ENCODE measurements around the gene PLEKHF1. TPM values are rescaled to one million over a fixed set of nuclear protein-coding genes. Genes with fewer than 3 reads are reported as not detected.
"Not testable (repeated sequence)": the region's sequence is repeated elsewhere in the genome, so short reads cannot be mapped to it uniquely, and the experiment has no call there.

The PLEKHF1 gene
- total RNA-seq, 2 donors from 2014 or later = 32.4 to 86.3 TPM

DNA sequence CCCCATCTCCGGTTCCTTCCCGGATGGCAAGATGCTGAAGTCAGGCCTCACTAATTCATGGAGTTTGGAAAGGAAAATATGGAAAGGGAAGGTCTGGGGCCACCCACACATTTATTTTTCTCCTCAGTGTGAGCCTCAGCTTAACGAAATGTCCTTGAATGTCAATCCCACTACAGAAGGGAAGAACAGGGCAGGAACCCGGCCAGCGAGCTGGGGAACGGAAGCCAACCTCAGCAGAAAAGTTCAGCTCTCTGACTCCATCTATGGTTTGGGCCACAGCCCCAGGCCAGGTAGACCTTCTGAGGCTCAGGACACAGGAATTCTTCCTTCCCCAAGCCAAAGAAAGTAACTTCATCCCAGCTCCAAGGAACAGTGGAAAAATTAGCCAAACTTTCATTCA is 41.4 kb downstream of the PLEKHF1 start:
- Histone ChIP-seq H3K27ac (no peak overlapping the region), H3K4me3 (no peak overlapping the region), H3K4me1 (peaks cover 0 to 20% of the 10 kb centered on the region in 2 donors), H3K36me3 (peaks cover 47% of the 10 kb centered on the region), H3K27me3 (no peaks in the 10 kb centered on the region), H3K9me3 (no peaks in the 10 kb centered on the region)
- TF ChIP-seq, protein P1, sequence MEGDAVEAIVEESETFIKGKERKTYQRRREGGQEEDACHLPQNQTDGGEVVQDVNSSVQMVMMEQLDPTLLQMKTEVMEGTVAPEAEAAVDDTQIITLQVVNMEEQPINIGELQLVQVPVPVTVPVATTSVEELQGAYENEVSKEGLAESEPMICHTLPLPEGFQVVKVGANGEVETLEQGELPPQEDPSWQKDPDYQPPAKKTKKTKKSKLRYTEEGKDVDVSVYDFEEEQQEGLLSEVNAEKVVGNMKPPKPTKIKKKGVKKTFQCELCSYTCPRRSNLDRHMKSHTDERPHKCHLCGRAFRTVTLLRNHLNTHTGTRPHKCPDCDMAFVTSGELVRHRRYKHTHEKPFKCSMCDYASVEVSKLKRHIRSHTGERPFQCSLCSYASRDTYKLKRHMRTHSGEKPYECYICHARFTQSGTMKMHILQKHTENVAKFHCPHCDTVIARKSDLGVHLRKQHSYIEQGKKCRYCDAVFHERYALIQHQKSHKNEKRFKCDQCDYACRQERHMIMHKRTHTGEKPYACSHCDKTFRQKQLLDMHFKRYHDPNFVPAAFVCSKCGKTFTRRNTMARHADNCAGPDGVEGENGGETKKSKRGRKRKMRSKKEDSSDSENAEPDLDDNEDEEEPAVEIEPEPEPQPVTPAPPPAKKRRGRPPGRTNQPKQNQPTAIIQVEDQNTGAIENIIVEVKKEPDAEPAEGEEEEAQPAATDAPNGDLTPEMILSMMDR (IDR thresholded peaks at IDR 0.05) = no peak
- DNase-seq (ENCODE audit: low spot score) = no peak

DNA sequence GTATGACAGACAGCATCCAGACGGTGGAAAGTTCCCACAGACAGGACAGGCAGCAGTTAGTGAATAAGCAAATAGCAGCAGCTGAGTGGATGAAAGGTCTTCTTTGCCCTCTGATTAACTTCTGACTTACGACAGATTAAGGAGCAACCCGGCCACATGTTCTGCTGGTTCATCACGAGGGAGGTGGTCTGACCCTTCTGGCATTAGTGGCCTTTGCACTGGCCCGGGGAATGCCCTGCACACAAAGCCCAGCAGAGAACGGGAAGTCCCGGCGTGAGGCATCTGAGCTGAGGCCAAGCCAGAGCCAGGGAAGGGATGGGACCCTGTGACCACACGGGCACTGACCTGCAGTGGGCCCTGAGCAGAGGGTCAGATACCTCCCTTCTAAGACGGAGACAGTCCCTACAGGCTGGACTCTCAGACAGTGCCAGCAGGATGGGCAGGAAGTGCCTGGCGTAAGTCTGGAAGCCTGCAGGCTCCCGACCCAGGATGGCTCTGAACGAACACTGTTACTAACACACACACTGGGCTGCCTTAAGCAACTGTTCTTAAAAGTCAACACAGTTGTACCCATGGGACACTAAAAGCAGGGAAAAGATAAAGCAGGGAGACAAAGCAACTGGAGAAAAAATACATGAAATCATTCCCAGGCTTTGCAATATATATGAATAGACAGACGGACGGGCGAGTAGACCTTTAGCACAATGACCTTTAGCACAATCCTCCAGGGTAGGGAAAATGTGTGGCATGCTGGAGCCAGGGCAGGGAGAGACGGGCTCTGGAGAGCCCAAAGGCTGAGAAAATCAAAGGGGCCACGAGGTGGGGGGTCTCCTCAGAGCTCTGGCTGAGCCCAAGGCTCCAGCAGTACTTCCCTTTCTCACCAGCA is 43.5 kb downstream of the PLEKHF1 start:
- Histone ChIP-seq H3K27ac (peak overlapping the region; percentile 44 to 61), H3K27me3 (no peaks in the 10 kb centered on the region), H3K4me3 (no peak overlapping the region), H3K36me3 (peaks cover 33% of the 10 kb centered on the region), H3K9me3 (no peaks in the 10 kb centered on the region), H3K4me1 (peaks cover 0 to 30% of the 10 kb centered on the region in 2 donors)
- TF ChIP-seq, protein P1 (IDR thresholded peaks at IDR 0.05) = no peak
- DNase-seq (ENCODE audit: low spot score) = peak; percentile 66

DNA sequence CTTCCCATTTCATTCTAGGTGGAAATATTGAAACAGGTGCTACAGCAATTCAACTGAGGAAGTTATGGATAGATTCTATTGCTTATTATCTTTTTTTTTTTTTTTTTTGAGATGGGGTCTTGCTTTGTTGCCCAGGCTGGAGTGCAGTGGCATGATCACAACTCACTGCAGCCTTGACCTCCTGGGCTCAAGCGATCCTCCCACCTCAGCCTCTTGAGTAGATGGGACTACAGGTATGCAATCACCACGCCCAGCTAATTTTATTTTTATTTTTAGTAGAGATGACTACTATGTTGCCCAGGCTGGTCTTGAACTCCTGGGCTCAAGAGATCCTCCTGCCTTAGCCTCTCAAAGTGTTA is 44.2 kb downstream of the PLEKHF1 start:
- not testable (repeated sequence) for H3K9me3 ChIP-seq; H3K27me3 ChIP-seq; DNase-seq (ENCODE audit: low spot score); H3K4me3 ChIP-seq
- Histone ChIP-seq H3K4me1 (peaks cover 0 to 36% of the 10 kb centered on the region in 2 donors), H3K36me3 (peaks cover 27% of the 10 kb centered on the region), H3K27ac (peak overlapping the region; percentile 44 to 61)

DNA sequence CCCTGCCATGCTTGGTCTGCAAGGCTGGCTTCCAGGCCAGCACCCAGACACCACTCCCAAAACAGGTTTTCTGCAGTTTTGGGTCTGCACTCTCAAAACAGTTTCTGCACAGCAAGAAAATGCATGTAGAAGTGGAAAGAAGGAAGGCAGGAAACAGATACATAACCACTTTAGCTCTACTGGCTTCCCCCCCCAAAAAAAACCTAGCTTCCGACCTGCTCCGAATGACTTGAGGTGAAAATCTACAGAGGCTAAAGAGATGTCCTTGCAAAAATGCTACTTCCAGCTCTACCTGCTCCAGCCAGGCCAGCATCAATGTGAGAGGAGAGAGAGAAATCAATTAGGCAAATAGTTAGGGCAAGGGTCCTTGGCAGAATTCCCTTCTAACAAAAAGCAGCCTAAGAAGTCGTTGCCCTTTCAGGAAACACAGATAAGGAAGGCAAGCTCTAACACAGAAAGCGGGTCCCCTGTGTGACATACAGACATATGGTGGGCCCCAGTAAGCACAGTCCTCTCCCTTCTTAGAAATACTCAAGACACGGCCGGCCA is 46.4 kb downstream of the PLEKHF1 start:
- no peaks in the 10 kb centered on the region for H3K27me3 ChIP-seq
- no peak overlapping the region for H3K27ac ChIP-seq
- peaks cover 0 to 50% of the 10 kb centered on the region in 2 donors for H3K4me1 ChIP-seq
- DNase-seq (ENCODE audit: low spot score) = no peak
- H3K36me3 ChIP-seq = peaks cover 11% of the 10 kb centered on the region
- TF ChIP-seq, protein P1 (IDR thresholded peaks at IDR 0.05) = no peak
- H3K9me3 ChIP-seq = no peaks in the 10 kb centered on the region
- no peak overlapping the region for H3K4me3 ChIP-seq

DNA sequence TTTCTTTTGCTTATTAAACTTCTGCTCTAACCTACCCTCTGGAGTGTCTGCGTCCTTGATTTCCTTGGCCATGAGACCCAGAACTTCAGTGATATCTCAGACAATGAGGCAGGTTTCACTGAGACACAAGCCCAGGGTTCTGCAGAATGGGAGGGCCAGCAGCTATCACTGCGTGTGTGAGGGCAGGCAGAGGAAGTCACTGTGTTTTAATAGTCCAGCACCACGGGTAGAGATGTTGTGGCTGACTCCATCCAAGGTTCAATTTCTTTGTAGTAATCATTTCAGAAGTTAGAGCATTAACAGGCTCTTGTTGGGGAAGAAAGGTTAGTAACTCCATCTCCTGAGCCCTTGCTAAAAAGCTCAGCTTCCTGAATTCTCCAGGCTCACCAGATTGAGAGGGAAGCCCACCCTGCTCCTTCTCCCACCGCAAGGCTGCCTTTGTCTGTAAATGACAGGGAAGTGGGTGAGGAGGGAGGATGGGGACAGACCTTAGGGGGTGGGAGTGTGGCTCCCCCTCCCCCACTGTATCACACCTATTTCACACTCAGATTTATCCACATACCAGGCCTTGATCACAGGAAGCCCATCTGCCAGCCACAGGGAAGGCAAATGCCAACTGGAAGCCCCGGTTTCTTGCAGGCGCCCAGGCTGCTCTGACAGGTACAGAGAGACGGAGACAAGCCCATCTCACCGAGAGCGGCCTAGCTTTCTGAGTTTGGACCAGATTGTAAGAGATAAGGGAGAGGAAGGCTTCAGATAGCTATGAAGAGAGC is 47.7 kb downstream of the PLEKHF1 start:
- TF ChIP-seq, protein P1 (IDR thresholded peaks at IDR 0.05) = no peak
- Histone ChIP-seq H3K27me3 (no peaks in the 10 kb centered on the region), H3K4me3 (no peak overlapping the region), H3K9me3 (no peaks in the 10 kb centered on the region), H3K36me3 (no peaks in the 10 kb centered on the region), H3K27ac (peak overlapping the region; percentile 96 to 99), H3K4me1 (peaks cover 0 to 55% of the 10 kb centered on the region in 2 donors)
- DNase-seq (ENCODE audit: low spot score) = no peak
